NOMO-1 treated with DMSO at 0.1 percent for 48 hours (cell line): ENCODE data around the gene KAZN.

Experiments
- DNase-seq: peaks from one replicate; lab custom pipeline; 2025; ENCODE audit not compliant: unreplicated experiment; lab: John Stamatoyannopoulos, UW

Gene KAZN

GRCh38 chr1:14784790-14785773, 186.6 kb downstream of the KAZN start:
- DNase-seq: no peak

DNA sequence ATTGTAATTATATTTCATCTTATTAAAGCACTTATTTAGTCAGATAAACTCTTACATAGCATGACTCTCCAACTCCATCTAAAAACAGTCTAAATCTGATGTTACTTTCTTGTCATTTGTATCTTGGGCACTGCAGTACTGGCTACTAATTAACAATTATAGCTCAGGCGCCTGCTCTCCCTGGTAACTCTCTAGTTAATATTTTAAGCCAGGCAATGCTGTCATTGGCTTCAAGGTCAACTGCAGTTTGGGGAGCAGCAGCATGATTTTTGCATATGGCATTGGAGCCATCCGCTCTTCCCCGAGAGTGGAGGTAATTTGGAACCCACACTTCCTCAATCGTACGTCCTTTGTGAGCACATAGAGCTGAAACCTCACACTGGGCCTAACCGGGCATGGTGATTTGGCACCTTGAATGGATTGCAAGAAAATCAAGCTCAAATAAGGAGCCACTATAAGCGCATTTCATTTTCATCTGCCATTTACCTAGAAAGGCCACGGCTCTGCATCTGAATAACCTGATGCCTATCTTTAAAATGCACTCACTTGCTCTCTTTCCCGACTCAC, 187.7 kb downstream of the KAZN start:
- no peak for DNase-seq

- no peak for DNase-seq
Observed at GRCh38 chr1:14786681-14787080, 188.2 kb downstream of the KAZN start.

DNA sequence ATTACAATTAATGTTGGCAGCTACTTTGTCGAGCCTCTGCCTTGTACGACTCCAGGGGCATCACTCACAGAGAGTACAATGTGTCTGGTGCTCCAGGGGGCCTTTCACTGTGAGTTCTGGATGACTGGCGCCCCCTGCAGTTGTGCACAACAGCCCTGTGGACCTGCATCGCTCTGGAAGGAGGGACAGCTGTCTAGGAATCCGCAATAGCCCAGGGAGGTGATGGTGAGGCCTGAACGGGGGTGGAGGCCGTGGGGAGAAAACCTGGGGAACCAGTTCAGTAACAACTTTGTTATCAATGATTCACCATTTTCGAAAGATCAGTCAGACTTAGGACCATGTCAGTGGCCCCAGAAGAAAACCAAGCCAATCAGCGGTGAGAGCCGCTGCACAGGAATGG, 189.1 kb downstream of the KAZN start:
- DNase-seq: no peak

DNA sequence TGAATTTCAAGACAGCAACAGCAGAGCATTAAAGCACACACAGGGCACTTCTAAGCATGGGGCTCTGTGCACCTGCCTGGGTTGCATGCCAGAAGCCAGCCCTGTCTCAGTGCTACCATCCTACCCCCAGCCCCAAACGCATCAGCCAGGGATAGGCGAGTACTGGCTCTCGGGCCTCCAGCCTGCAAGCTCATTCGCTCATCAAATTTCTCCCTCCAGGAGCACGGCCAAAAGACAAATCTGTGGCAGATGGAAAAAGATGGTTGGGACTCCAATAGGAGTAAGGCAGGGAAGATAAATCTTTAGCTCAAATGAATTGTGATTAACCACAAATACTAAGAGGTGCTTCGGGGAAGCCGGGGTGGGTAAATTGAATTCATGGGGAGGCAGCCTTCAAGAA, 189.6 kb downstream of the KAZN start:
- DNase-seq: no peak

GRCh38 chr1:14790982-14791381, 192.5 kb downstream of the KAZN start:
- DNase-seq: no peak

- DNase-seq: no peak
Observed at GRCh38 chr1:14791654-14792053, 193.2 kb downstream of the KAZN start.

DNA sequence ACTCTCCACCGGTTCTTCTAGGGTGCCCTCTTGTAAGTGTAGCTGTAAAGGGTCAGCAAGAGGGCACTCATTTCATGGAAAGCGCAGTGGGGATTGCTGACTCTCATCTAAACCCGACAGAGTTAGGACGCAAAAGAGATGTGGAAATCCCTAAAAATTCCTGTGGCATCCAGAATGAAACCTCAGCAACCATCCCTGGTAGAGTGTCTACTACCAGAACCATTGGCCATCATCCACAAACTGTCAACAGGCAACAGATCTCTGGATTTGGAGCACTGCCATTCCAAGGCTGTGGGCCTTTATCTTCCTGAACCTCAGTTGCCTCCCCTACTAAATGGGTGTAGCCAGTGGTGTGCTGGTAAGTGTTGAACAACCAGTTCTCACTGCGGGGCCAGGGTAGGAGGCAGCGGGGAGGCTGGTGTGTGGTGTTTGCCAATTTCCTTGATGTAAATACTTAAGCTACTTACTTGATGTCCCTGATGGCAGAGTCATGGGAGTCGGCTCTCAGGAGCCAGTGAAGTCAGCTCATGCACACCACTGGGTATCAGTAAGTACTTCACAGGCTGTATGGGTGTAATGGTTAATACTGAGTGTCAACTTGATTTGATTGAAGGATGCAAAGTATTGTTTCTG, 195.8 kb downstream of the KAZN start:
- DNase-seq: no peak

GRCh38 chr1:14794906-14795305, 196.4 kb downstream of the KAZN start:
- no peak for DNase-seq

GRCh38 chr1:14795589-14795988, 197.1 kb downstream of the KAZN start:
- DNase-seq: no peak

- DNase-seq: no peak
Observed at GRCh38 chr1:14800014-14800413, 201.5 kb downstream of the KAZN start.

GRCh38 chr1:14800500-14801076, 202.1 kb downstream of the KAZN start:
- no peak for DNase-seq

- DNase-seq: no peak
Observed at GRCh38 chr1:14803002-14803789, 204.7 kb downstream of the KAZN start.

DNA sequence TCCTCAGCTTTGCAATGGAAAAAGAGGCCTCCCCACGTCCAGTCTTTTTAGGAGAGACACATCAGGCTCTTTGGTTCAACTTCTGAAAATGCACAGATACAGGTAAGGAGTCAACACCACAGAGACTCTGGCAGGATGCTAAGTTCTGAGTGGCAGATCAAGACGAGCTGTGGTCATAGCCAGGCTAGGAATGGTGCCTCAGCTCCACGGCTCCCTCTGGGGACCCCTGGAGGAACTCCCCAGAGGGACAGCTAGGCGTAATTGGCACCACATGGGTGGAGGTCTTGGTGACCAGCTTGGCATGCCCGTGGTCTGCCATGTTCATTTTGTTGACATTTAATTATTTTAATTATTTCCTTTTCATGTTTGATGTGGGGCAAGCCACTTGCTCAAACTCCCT, 206.1 kb downstream of the KAZN start:
- no peak for DNase-seq

- no peak for DNase-seq
Observed at GRCh38 chr1:14806772-14807171, 208.3 kb downstream of the KAZN start.

DNA sequence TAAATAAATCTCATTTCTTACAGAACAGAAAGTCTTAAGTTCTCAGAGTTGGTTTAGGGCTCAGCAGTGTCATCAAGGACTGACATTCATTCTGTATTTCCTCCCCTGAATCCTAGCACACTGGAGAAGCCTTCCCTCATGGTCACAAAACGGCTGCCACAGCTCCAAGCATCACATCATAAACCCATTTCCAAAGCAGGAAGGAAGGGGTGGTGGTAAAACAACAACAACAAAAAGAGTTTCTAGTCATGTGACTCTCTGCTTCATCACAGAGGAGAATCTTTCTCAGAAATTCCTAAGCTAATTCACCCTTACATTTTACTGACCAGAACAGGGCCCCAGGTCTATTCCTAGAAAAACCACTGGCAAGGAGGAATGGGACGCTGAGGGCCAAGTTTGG, 210.3 kb downstream of the KAZN start:
- no peak for DNase-seq

GRCh38 chr1:14809191-14809981, 210.9 kb downstream of the KAZN start:
- DNase-seq: no peak

- DNase-seq: peak; percentile 70
Observed at GRCh38 chr1:14810595-14811361, 212.3 kb downstream of the KAZN start.

- DNase-seq: no peak
Observed at GRCh38 chr1:14811573-14811972, 213.1 kb downstream of the KAZN start.
